Measurements from ENCODE around the gene CREB3. TPM values are rescaled to one million over a fixed set of nuclear protein-coding genes. Genes with fewer than 3 reads are reported as not detected.

CREB3 gene
- total RNA-seq, 1 donor from 2014 or later = 39.0 TPM

DNA sequence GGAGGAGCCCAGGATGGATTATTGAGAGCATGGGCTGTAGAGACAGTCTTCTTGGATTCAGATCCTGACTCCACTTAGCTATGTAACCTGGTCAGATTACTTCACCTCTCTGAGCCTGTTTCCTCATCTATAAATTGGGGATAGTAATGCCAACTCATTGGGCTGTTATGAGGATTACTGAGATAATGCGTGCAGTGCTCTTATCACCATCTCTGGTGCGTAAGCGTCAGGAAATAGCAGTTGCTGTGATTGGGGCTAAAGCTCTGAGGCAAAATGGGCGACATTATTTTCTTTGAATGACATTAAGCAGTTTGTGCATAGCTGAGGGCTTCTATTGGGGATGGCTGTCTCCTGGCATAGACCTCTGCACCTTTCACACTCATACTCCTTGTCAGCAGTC is 22.6 kb downstream of the CREB3 start:
- no peak overlapping the region for H3K4me3 Mint-ChIP-seq (ENCODE audit: unreplicated experiment)
- no peaks in the 10 kb centered on the region for H3K9me3 Mint-ChIP-seq (ENCODE audit: unreplicated experiment)
- no peak for DNase-seq (ENCODE audit: extremely low spot score, unreplicated experiment)
- peaks cover 44% of the 10 kb centered on the region for H3K4me1 Mint-ChIP-seq (ENCODE audit: unreplicated experiment)
- H3K36me3 Mint-ChIP-seq (ENCODE audit: unreplicated experiment) = peaks cover 22% of the 10 kb centered on the region
- no peak for TF ChIP-seq CTCF (IDR thresholded peaks at IDR 0.05)
- H3K27ac Mint-ChIP-seq (ENCODE audit: unreplicated experiment) = no peak overlapping the region
- H3K27me3 Mint-ChIP-seq (ENCODE audit: unreplicated experiment) = no peaks in the 10 kb centered on the region

- Mint-ChIP-seq H3K27me3 (ENCODE audit: unreplicated experiment) (no peaks in the 10 kb centered on the region), H3K4me3 (ENCODE audit: unreplicated experiment) (peak overlapping the region; percentile 63), H3K36me3 (ENCODE audit: unreplicated experiment) (peaks cover 22% of the 10 kb centered on the region), H3K9me3 (ENCODE audit: unreplicated experiment) (no peaks in the 10 kb centered on the region), H3K4me1 (ENCODE audit: unreplicated experiment) (peaks cover 49% of the 10 kb centered on the region), H3K27ac (ENCODE audit: unreplicated experiment) (peak overlapping the region; percentile 43)
- DNase-seq (ENCODE audit: extremely low spot score, unreplicated experiment) = no peak
- peak; percentile 42 for TF ChIP-seq CTCF (IDR thresholded peaks at IDR 0.05)
Observed at GRCh38 chr9:35756275-35757225, 24.1 kb downstream of the CREB3 start.

DNA sequence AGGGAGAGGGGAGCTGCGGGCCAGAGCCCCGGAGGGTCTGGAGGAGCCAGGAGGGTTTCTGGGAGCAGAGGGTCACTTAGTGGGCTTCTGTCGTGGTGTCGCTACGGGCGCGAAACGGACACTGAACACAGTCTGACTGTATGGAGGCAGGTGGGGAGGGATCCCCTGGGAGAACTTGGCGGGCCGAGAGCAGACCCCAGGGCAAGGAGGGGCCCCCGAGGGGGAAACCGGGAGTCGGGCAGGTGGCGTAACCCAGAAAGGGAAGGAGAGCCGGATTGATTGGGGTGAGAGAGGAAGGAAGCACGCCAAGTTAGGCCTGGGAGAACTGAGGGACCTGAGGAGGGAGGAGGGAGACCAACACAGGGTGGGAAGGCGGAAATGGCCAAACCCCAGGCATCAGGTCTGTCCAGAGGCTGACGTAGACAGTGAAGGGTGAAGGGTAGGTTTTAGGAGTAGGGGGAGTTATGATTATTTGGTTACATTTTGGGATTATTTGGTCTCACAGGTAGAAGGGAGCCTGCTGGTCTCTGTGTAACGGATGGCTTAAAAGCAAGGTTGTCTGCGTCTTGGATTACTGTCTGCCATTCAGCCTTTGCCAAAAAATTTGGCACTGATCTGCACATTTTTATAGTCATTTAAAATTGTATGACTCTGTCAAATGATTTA is 24.9 kb downstream of the CREB3 start:
- H3K4me3 Mint-ChIP-seq (ENCODE audit: unreplicated experiment) = peak overlapping the region; percentile 66
- H3K9me3 Mint-ChIP-seq (ENCODE audit: unreplicated experiment) = no peaks in the 10 kb centered on the region
- H3K27ac Mint-ChIP-seq (ENCODE audit: unreplicated experiment) = peak overlapping the region; percentile 88
- H3K4me1 Mint-ChIP-seq (ENCODE audit: unreplicated experiment) = peaks cover 49% of the 10 kb centered on the region
- H3K36me3 Mint-ChIP-seq (ENCODE audit: unreplicated experiment) = peaks cover 17% of the 10 kb centered on the region
- no peaks in the 10 kb centered on the region for H3K27me3 Mint-ChIP-seq (ENCODE audit: unreplicated experiment)
- DNase-seq (ENCODE audit: extremely low spot score, unreplicated experiment) = no peak
- TF ChIP-seq CTCF (IDR thresholded peaks at IDR 0.05) = no peak

DNA sequence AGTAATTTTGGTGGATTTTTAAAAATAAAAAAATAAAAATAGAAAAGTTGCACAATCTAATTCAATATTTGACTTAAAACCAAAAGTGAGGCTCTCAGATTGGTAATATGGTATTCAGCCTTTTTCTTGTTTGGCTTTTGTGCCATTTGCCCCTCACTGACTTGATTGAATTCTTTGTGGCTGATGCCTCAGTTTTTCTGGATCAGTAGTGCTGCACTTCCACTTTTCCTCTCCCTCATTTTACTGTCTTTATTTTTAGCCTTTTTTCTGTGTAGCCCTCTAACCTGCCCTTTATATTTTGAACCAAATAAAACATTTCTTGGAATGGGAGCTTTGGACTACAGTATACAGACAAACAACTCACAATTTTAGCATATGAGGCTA is 25.4 kb downstream of the CREB3 start:
- peak overlapping the region; percentile 88 for H3K27ac Mint-ChIP-seq (ENCODE audit: unreplicated experiment)
- no peaks in the 10 kb centered on the region for H3K9me3 Mint-ChIP-seq (ENCODE audit: unreplicated experiment)
- peaks cover 12% of the 10 kb centered on the region for H3K36me3 Mint-ChIP-seq (ENCODE audit: unreplicated experiment)
- H3K4me1 Mint-ChIP-seq (ENCODE audit: unreplicated experiment) = peaks cover 49% of the 10 kb centered on the region
- no peaks in the 10 kb centered on the region for H3K27me3 Mint-ChIP-seq (ENCODE audit: unreplicated experiment)
- no peak for DNase-seq (ENCODE audit: extremely low spot score, unreplicated experiment)
- no peak for TF ChIP-seq CTCF (IDR thresholded peaks at IDR 0.05)
- no peak overlapping the region for H3K4me3 Mint-ChIP-seq (ENCODE audit: unreplicated experiment)

GRCh38 chr9:35758475-35759050 is 26.1 kb downstream of the CREB3 start:
- H3K27me3 Mint-ChIP-seq (ENCODE audit: unreplicated experiment) = no peaks in the 10 kb centered on the region
- H3K9me3 Mint-ChIP-seq (ENCODE audit: unreplicated experiment) = no peaks in the 10 kb centered on the region
- no peak for DNase-seq (ENCODE audit: extremely low spot score, unreplicated experiment)
- peaks cover 47% of the 10 kb centered on the region for H3K4me1 Mint-ChIP-seq (ENCODE audit: unreplicated experiment)
- H3K27ac Mint-ChIP-seq (ENCODE audit: unreplicated experiment) = peak overlapping the region; percentile 59
- H3K4me3 Mint-ChIP-seq (ENCODE audit: unreplicated experiment) = no peak overlapping the region
- peaks cover 6% of the 10 kb centered on the region for H3K36me3 Mint-ChIP-seq (ENCODE audit: unreplicated experiment)
- no peak for TF ChIP-seq CTCF (IDR thresholded peaks at IDR 0.05)
